GM12891 (cell line): Measurements from ENCODE around the gene GRK1.

Experiments
- POLR2A ChIP-seq: IDR thresholded peaks from 2 replicates; pipeline ENCODE4 v1.6.1; 2011; ENCODE audit warnings: low read depth, low read length, control low read depth
- POLR2AphosphoS5 ChIP-seq: IDR thresholded peaks from 2 replicates; pipeline ENCODE4 v1.6.1; 2011; ENCODE audit warnings: low read depth, low read length, control low read depth

DNA sequence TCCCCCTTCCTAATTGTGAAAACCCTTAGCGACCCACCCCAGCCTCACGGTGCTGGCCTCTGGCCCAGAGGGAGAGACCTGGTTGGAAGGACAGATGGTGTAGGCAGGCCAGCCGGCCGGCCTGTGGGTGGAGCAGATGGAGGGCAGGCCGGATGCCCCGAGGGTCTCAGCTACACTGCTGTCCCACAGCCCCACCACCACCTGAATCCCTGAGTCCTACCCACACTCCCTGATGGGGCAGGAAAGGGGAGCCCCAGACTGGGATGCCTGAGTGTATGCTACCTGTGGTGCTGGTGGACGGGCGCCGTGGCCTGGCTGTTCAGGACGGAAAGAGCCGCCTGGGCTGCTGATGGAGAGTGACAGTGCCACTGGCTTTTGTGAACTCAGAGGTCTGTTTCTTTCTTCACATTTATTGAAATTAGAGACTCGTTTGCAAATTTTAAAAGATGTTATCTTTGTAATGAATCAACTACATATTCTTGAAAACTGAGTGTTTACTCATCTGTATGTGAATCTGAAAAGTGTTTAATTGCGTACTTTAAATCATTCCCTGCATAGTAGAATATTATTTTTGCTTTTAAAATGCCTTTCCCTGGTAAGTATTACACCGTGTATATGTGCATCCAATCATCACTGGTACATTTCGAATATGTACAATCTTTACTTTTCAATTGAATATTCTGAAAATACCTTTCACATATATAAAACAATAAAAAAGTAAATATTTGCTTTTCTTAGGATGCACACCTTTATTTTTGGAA lies 46.8 kb upstream of the GRK1 start:
- no peak for TF ChIP-seq POLR2A
- no peak for TF ChIP-seq POLR2AphosphoS5
